HG03060 (cell line): Measurements from ENCODE around the gene RAB3GAP2.
"Not testable (repeated sequence)": the region's sequence is repeated elsewhere in the genome, so short reads cannot be mapped to it uniquely, and the experiment has no call there.

Experiments used
- ATAC-seq: cut with Tn5 transposase; IDR thresholded peaks from one replicate; pipeline ENCODE4 v1.9.1; 2021; ENCODE audit warnings: low read depth, moderate number of reproducible peaks; ENCODE audit not compliant: unreplicated experiment

Gene RAB3GAP2

DNA sequence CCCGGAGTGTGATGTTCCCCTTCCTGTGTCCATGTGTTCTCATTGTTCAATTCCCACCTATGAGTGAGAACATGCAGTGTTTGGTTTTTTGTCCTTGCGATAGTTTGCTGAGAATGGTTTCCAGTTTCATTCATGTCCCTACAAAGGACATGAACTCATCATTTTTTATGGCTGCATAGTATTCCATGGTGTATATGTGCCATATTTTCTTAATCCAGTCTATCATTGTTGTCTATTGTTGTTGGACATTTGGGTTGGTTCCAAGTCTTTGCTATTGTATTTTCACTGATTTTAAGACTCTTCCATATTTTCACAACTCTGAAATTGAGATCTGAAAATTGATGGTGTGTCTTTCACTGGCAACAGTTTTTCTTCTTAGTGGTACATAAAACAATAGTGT, 67.5 kb downstream of the RAB3GAP2 start:
- ATAC-seq = not testable (repeated sequence)

DNA sequence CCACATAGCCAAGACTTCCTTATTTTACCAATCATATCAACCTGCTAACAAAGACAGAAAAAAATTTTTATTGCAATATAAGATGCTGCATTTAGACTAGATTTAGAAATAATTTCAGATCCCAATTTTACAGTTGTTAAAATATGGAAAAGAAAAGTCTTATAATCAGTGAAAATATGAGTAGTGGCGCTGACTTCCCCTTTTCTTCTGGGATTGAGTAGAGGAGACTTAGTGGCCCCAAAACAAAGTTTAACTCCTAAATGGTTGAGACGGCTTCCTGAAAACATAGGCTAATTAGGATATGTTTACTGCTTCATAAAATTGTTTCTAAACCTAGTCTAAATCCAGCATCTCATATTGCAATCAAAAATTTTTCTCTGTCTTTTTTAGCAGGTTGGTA, 68.4 kb downstream of the RAB3GAP2 start:
- no peak for ATAC-seq

DNA sequence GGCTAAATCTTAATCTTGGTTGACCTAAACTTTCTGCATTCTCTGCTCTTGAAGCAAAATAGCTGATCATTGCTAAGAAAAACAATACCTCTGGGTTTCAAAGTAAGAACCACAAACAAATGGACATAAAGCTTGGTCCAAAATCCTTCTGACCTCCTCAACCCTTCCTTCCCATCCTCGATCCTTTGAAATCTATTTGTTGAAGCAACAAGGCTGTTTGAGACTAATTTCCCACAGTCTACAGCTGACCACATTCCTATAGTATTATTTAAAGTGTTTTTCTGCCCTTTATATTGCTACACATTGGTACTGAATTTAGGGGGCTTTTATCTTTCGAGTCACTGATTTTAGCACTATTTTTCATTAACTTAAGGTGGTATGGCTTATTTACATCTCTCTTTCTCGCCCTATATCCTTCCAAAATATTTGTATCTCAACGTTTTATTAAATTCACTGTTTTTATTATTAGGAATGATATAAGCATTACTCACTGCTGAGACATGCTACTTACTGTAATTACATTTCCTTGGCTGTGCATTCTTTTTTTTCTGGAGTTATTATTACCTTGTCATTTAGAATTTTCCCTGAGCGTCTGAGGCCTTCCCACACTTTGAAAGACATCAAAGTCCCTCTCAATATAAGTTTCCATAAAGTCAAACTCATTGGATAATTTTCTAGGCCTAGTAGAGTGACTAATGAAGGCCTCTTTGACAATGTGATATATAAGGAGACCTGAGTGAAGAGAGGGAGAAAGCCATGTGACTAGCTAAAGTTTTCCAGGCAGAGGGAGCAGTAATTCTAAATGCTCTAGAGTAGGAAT, 73.9 kb downstream of the RAB3GAP2 start:
- no peak for ATAC-seq

DNA sequence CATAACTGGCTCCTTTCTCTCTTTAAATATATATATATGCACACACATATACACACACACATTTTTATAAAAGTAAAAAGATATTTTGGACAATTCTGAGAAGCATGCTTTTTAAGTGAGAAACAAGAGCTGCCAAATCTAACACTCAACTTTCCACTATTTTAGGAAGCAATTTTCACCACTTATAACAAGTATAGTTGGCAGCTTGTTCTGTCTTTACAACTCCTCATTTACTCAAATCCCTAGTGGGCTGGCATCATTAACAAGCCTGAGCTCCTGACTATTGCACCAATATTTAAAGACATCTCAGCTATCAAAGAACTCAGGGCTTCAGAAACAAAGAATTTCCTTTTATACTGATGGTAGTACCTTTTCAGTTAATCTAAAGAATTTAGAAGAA, 76.6 kb downstream of the RAB3GAP2 start:
- no peak for ATAC-seq

DNA sequence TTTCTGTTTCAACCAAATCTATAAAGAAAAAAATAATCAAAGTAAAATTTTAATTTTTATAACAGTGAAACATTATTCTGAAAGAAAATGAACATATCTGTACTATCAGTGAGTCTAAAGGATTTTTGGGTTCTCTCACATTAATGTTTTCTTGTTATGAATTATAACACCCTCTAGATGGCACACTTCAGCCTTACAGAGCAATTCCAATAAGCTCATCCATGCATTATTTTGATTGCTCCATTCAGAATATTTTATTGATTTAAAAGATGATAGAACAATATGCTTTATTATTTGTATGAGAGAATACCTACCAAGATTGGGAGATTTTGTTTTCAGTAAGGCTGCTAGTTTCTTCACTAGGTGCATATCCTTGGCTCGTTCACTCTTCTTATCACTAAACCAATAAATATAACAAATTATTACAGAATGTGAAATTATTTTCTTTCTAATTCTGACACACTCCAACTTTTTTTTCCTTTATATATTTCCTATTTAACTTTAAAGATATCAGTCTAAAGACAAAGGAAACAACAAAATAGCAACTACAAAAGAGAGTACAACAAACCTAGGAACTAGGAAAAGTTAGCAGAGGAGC, 82.4 kb downstream of the RAB3GAP2 start:
- ATAC-seq = no peak

DNA sequence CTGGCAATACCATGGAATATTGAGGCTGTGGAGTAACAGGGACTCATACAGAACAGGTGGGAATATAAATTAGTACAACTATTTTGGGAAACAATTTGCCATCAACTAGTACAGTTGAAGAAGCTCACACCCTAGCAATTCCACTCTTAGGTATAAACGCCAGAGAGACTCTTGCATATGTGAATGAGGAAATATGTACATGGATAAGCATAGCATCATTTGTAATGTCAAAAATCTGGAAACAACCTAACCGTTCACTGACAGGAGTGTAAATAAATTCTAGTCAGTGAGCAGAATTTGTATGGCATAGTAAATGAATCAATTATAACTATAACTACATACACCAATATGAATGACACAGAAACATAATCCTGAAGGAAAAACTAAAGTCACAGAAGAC, 83.7 kb downstream of the RAB3GAP2 start:
- no peak for ATAC-seq

DNA sequence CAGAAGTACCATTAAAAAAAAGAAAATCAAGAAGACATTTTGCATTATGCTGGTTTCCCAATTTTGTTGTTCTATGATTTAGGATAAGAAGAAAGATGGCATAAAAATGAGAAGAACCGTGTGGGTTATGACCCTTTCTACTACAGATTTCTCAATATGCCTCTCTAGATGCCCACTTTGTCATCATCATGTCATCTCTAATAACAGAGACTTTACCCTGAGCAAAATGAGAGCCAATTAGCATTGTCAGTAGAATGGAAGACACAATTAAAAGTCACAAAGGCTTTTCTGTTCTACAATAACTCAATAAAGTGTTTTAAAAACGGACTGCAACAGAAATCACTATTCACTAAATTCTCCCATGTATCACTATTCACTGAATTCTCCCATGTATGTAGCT, 85.5 kb downstream of the RAB3GAP2 start:
- ATAC-seq = no peak

DNA sequence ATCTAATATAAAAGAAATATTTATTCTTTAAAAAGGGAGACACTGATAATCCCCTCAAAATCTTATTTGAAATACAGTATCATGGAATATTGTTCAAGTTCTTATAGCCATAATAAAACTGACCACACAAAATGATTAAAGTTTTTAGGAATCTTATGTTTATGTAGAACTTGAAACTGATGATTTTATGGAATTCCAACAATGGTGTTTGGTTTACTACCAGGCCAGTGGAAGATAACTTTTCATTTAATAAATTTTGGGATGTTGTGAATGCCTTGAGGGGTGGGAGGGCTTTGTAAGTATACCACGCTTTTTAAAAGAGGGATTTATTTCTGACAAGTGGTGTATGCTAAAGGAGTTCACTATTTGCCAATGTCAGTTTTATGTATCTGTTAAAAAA, 87.7 kb downstream of the RAB3GAP2 start:
- ATAC-seq = no peak

DNA sequence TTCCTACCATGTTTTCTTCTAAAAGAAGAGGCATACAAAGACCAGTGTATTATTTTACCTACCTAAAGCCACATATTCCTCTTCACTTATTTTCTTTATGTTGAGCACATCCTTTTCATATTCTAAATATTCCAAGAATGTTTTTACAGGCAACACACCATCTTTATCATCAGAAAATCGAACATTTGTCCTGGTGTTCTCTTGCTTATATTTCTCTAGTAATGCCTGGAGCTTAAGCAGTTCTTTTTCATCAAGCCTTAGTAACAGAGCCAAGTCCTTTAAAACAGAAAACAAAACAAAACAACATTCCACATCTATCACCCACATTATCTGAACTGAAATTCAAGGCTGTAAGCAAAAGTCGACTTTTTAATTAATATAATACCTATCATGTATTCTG, 89.6 kb downstream of the RAB3GAP2 start:
- ATAC-seq = no peak

DNA sequence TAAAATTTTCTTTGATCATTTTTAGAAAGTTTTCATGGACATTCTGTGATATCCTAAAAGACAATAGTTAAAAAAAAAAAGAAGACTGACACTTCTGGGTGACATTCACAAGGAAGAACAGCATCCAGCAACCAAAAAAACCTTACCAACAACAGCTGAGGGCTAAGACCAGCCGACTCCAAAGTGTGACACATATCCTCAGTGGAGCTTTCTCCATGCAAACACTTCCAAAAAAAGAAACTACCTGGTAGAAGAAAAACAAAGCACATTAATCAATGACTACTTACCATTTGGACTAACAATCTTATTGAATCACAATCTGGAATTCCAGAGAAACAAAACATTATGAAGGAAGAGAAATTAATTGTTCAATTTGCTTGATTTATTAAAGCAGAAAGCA, 90.1 kb downstream of the RAB3GAP2 start:
- ATAC-seq = no peak

DNA sequence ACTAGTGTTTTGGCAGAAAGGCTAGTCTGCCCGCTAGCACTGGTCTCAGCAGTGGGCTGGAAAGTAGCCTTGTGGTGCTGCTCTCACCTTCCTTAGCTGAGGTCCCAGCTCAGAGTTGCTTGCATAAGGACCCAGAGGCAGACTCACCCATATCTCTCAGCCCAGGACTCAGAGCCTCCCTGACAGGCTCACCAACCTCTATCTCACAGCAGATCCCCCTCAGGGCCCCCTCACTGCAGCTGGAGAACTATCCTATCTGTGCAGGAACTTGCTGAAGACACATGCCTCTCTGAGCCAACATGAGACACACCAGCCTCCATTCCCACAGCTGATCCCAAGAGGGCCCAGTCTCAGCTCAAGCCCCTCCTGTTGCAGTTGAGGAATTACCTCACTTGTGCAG, 95.7 kb downstream of the RAB3GAP2 start:
- ATAC-seq = no peak

DNA sequence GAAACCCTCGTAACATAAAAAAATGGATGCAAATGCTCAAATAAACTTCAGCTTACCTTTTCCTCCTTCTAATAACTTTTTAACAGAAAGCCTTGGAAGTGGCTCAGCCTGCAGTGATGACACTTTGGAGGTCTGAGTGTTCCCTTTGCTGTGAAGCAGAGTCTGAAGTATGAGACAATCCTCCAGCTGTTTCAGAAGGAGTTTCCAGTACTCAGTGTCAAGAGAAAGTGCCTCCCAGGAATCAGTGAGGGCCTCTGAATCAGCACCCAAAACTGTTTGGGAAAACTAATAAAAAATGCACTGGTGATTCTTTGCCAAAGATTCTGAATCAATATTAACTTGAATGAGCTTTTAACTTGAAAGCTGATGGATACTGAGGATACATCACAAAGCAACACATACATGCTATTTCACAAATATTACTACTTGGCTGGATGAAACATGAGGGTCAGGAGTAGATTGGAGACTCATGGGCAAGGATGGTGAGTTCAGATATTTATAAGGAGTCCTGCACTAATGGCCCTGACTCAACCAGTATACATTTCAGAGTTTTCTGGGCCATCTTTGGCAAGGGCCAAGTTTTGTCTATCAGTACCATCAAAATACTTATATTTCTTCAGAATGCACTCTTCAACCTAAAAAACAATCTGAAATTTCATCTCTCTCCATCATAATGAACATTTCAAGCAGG, 101.3 kb downstream of the RAB3GAP2 start:
- no peak for ATAC-seq

DNA sequence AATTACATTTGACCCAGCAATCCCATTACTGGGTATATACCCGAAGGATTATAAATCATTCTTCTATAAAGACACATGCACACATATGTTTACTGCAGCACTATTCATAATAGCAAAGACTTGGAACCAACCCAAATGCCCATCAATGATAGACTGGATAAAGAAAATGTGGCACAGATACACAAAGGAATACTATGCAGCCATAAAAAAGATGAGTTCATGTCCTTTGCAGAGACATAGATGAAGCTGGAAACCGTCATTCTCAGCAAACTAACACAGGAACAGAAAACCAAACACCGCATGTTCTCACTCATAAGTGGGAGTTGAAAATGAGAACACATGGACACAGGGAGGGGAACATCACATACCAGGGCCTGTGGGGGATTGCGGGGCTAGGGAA, 102.4 kb downstream of the RAB3GAP2 start:
- not testable (repeated sequence) for ATAC-seq

DNA sequence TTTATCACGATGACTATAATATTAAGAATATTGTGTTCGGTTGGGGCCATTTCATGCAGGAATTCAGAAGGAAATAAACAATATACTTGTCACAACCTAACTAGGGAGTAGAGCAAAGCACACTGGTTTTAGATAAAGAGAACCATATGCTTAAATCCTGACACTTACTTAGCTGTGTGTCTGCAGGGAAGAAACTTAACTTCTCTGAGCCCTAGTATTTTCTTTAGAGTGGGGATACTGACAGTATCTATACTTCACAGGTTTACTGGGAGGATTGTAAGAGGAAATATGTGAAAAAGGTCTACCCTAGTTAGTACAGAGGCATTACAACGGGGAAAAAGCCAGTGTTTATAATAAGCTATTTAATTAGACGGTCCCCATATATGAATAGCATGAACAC, 105.4 kb downstream of the RAB3GAP2 start:
- no peak for ATAC-seq

DNA sequence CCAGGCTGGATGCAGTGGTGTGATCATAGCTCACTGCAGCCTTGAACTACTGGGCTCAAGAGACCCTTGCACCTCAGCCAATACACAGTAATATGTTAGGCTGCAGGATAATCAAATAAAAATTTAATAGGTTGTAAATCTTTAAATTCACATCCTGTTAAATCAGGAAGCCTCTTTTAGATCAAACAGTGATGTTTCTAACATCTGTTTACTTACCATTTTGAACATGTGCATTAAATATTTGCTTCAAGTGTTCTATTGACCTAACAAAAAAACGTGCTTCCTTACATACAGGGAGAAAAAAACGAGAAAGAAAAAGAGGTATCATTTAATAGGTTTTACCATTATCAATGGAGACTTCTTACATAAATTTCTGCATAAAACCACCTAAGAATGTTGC, 107.7 kb downstream of the RAB3GAP2 start:
- no peak for ATAC-seq

DNA sequence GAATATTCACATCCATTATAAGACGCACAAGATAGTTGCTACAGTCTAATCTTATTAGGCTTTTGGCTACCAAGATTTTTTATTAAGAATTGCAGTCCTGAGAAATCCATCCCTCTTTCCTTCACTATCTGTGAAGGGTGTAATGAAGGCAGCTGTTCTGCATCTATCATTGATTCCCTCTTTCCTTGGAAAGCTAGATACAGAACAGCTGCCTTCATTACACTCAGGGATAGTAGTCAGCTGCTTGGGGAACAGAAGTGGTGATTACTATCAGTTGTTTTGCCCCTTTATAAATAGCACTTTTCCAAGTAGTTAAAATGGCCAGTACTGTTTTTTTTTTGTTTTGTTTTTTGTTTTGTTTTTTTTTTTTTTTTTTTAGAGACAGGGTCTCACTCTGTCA, 108.1 kb downstream of the RAB3GAP2 start:
- no peak for ATAC-seq

DNA sequence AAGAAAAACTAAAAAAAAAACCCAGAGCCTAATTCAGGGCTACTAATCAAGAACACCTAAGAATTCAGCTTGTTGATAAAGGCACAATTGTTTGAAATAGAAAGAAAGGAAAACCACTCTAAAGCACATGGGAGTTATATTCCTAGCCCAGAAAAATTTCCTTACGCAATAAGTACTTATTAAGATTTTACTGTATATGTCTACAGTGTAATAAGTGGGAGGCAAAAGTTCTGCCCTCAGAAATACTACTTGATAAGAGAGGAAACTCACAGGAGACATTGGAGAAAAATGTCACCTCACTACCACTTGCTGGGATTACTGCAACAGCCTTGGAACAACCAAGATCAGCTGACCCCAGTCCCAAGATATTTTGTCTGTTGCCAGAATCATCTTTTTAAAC, 112.2 kb downstream of the RAB3GAP2 start:
- no peak for ATAC-seq

DNA sequence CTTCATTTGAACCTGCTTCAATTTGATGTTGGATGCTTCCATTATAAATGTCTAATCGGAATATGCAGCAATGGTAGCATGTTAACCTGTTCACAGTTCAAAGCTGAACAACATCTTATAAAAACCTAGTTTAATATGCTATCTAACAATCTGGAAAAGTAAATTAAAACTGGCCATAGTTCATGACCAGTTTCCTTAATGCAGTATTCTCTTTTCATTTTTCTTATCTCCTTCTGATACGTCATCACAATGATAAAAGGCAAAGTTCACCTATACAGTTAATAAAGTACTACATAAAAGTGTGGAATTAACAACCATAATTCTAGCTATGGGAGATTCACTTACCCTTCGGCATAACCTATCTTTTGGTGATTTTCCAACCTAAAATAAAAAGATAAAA, 113.2 kb downstream of the RAB3GAP2 start:
- ATAC-seq = no peak

DNA sequence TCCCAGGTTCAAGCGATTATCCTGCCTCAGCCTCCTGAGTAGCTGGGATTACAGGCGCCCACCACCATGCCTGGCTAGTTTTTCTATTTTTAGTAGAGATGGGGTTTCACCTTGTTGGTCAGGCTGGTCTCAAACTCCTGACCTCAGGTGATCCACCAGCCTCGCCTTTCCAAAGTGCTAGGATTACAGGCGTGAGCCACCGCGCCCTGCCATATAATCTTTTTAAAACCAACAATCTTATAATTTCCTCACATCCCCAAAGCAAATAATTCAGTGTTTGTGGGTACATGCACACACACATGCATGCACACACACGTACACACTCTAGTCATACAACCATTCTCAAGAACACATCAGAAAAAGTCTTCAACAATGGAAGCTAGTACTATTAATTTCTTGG, 113.7 kb downstream of the RAB3GAP2 start:
- ATAC-seq = not testable (repeated sequence)

DNA sequence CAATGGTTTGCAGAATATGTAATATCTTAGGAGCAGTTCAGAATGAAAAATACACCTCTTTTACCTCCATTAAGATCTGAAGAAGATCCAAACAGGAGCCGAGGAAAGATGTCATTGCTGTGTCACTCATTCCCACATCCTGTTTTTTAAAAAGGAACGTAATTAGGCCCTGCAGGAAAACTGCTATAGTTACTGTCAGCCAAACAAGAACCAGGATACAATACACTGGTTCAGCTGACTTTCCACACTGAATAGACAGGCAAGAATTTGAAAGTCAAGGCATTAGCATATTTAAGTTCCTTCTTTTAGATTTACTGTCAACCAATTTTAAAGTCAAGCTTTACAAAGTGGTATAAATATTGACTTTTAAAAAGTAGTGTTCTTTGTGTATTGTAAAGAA, 114.5 kb downstream of the RAB3GAP2 start:
- ATAC-seq = no peak

DNA sequence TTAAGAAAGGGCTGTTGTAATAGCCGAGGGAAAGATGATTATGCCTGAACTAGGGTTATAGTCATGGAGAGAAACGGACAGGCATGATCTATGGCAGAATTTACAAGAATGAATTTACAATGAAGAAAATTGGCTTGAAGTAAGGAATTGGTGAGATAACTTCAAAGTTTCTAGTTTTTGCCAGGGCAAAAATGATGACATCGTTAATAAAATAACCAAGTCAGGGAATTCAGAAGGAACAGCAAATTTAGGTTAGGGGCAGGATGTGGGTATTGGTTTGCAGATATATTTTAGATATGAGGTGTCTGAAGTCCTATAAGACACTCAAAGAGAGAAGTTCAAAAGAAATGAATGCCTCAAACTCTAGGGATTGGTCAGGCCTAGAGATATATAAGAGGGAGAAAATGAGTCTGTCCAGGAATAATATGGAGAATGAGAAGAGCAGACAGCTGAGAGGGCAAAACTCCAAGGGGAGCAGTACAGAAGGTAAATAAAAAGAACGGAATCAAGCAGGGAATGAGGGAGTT, 115.6 kb downstream of the RAB3GAP2 start:
- no peak for ATAC-seq

DNA sequence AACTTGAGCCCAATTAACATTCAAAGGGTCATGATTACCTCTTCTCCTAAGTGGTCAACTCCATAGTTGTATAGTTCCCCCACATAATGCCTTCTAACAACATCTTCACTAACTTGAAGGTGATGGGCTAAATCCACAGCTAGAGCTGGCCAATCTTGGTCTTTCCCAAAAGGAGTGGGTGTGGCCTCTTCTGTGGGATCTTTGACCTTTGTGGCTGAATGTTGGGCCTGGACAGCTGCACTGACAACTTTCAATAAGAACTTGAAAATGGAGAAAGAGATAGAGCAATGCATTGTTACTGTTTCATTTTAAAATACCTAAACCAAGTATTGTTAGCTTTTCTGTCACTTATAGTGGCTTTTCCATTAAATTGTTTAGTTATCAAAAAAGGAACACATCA, 119.1 kb downstream of the RAB3GAP2 start:
- no peak for ATAC-seq
